Psoas muscle (tissue), 8 donors: ENCODE results near the gene DCC. TPM values are rescaled to one million over a fixed set of nuclear protein-coding genes. Genes with fewer than 3 reads are reported as not detected.

Experiments used
- ATAC-seq, 4 donors: fragments of 200-7000 bp; cut with Tn5 transposase; one replicate each; pipeline ENCODE4 v1.9.1; 2020; ENCODE audit warnings: moderate library complexity in 3 of 4, mild to moderate bottlenecking in 2 of 4
- DNase-seq, 2 donors: peaks; one replicate each; pipeline ENCODE4 v3.0.0-alpha.2; 2020
- H3K27ac ChIP-seq: fragments of 200-600 bp; one replicate; pipeline ENCODE4 v1.8.0; 2022
- H3K27me3 ChIP-seq, 3 donors: fragments of 200-600 bp in 1 of 3; one replicate each; pipeline versions ENCODE4 v1.6.1 to v1.8.0; 2013 to 2022; ENCODE audit warnings: low read length in 2 of 3, mild to moderate bottlenecking in 2 of 3, moderate library complexity in 1 of 3; ENCODE audit not compliant: insufficient read depth in 3 of 3
- H3K36me3 ChIP-seq, 2 donors: fragments of 200-600 bp in 1 of 2; one replicate each; pipeline versions ENCODE4 v1.6.1 to v1.8.0; 2013 to 2022; ENCODE audit warnings: low read depth in 1 of 2, mild to moderate bottlenecking in 1 of 2, moderate library complexity in 1 of 2; ENCODE audit not compliant: insufficient read depth in 1 of 2
- H3K4me1 ChIP-seq: fragments of 200-600 bp; one replicate; pipeline ENCODE4 v1.8.0; 2022
- H3K4me3 ChIP-seq: fragments of 200-600 bp; one replicate; pipeline ENCODE4 v1.8.0; 2022; ENCODE audit warnings: mild to moderate bottlenecking
- H3K9me3 ChIP-seq: fragments of 200-600 bp; one replicate; pipeline ENCODE4 v1.8.0; 2022
- WGBS, 3 donors: extraction: QIAGEN DNeasy Blood & Tissue Kit; methylation state at CpG; one replicate each; pipeline versions ENCODE4 v1.1.6 to v1.1.7; 2013; 5-methylcytosine and 5-hydroxymethylcytosine counted together
- intact Hi-C, 2 donors: fragments of 100-400 bp; cut with DNase I; formaldehyde crosslinking; loops; one replicate each; pipeline versions ENCODE4 v1.11.0 to v1.14.2; 2022
- polyA plus RNA-seq, 3 donors: library from polyadenylated mRNA; stranded (reverse); fragments of 200-250 nt; gene quantifications; one replicate each; pipeline ENCODE4 v1.2.3, GENCODE V29; 2013
- total RNA-seq, 4 donors: library from RNA; stranded (reverse); fragmentation: NEBNext Ultra II Directional in 2 of 4; extraction: Animal tissue kit (Norgen Biotek cat#: 25700) in 2 of 4; gene quantifications; one replicate each; pipeline versions ENCODE4 v1.2.1 to v1.2.4, GENCODE V29; 2021 to 2023
- TF ChIP-seq, protein P1 (sequence below): fragments of 200-600 bp; IDR thresholded peaks from one replicate; pipeline ENCODE4 v1.8.0; 2022; ENCODE audit warnings: antibody characterized with exemption
- donor health status: healthy with polysubstance abuse.
- donor health status: DM: no; HTN: no; CAD: no; lungs with moderate emphysema.
- donor health status: Bipolar disorder and iron deficiency.
- donor health status: healthy.
- donor health status: DM: yes; HTN: yes; CAD: no.
- donor health status: DM: no; HTN: no; CAD: no.
- donor health status: DM: no; HTN: no; CAD: no.
- donor health status: DM: yes; HTN: yes; CAD: no.

Gene DCC
- total and polyA plus RNA-seq, 7 donors, result 0.01 to 0.02 TPM; not detected in 5

DNA sequence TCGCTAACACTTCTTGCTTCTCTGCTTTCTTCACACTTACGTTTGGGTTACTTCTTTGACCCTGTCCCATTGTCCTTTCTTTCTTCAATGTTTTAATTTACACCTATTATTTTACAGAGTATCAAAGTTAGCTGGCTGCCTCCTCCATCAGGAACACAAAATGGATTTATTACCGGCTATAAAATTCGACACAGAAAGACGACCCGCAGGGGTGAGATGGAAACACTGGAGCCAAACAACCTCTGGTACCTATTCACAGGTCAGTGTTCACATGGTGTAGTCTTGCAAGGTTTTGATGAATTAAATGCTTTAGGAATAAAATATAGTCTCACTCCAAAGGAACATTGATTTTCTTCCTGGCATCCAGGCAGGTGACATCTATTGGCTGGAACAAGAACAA is 965.5 kb downstream of the DCC start:
- no peaks in the 10 kb centered on the region for H3K36me3 ChIP-seq
- intact Hi-C loops, result no loop called here
- H3K4me1 ChIP-seq, result no peaks in the 10 kb centered on the region
- H3K9me3 ChIP-seq, result no peaks in the 10 kb centered on the region
- WGBS, 3 donors, result 17 to 23% (median 21%) methylated on average over 6 of the region's 6 CpGs
- no peaks in the 10 kb centered on the region for H3K27me3 ChIP-seq
- H3K4me3 ChIP-seq, result no peak overlapping the region
- ATAC-seq, result no peak
- TF ChIP-seq, protein P1, sequence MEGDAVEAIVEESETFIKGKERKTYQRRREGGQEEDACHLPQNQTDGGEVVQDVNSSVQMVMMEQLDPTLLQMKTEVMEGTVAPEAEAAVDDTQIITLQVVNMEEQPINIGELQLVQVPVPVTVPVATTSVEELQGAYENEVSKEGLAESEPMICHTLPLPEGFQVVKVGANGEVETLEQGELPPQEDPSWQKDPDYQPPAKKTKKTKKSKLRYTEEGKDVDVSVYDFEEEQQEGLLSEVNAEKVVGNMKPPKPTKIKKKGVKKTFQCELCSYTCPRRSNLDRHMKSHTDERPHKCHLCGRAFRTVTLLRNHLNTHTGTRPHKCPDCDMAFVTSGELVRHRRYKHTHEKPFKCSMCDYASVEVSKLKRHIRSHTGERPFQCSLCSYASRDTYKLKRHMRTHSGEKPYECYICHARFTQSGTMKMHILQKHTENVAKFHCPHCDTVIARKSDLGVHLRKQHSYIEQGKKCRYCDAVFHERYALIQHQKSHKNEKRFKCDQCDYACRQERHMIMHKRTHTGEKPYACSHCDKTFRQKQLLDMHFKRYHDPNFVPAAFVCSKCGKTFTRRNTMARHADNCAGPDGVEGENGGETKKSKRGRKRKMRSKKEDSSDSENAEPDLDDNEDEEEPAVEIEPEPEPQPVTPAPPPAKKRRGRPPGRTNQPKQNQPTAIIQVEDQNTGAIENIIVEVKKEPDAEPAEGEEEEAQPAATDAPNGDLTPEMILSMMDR, result no peak
- H3K27ac ChIP-seq, result no peak overlapping the region
- DNase-seq, result no peak

DNA sequence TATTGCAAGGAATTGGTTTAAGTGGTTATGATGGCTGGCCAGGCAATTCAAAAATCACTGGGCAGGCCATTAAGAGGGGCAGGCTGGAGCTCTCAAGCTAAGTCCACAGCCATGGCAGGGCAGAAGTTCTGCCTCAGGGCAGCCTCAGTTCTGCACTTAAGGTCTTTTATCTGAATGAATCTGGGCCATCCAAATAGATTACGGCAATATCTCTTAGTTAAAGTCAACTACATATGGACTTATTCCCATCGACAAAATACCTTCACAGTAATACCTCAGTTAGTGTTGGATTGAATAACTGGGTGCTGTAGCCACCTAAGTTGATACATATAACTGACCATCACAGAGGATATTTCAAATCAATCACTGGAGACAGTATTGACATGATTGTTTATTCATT is 979.6 kb downstream of the DCC start:
- intact Hi-C loops, result no loop called here
- no peaks in the 10 kb centered on the region for H3K4me1 ChIP-seq
- 88 to 91% (median 89%) methylated on average over 2 of the region's 2 CpGs for WGBS, 3 donors
- no peaks in the 10 kb centered on the region for H3K36me3 ChIP-seq
- no peak overlapping the region for H3K27ac ChIP-seq
- no peaks in the 10 kb centered on the region for H3K27me3 ChIP-seq
- H3K4me3 ChIP-seq, result no peak overlapping the region
- no peak for DNase-seq
- ATAC-seq, result no peak
- TF ChIP-seq, protein P1, result no peak
- no peaks in the 10 kb centered on the region for H3K9me3 ChIP-seq

DNA sequence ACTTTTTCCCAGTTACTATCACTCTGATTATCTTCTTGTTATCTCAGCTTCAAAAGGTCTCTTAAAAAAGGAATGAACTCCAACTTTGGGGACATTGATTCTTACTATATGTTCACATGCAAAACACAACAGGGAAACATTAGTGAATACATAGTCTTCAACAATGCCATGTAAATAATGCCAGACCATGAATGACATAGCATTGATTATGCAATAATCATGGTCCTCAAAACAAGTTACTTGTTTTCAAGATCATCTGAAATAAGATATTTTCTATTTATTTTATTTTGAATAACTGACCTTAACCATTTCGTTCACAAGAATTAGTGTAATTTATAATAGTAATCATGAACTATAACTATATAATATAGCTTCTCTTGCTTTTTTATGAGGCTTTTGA is 982.2 kb downstream of the DCC start:
- Histone ChIP-seq H3K4me3 (no peak overlapping the region), H3K36me3 (no peaks in the 10 kb centered on the region), H3K27me3 (no peaks in the 10 kb centered on the region), H3K27ac (no peak overlapping the region), H3K4me1 (no peaks in the 10 kb centered on the region), H3K9me3 (no peaks in the 10 kb centered on the region)
- 45 to 73% (median 66%) methylated on average over 1 of the region's 1 CpG for WGBS, 3 donors
- ATAC-seq (no peak), DNase-seq (no peak)
- TF ChIP-seq, protein P1, result no peak
- intact Hi-C loops, result no loop called here

DNA sequence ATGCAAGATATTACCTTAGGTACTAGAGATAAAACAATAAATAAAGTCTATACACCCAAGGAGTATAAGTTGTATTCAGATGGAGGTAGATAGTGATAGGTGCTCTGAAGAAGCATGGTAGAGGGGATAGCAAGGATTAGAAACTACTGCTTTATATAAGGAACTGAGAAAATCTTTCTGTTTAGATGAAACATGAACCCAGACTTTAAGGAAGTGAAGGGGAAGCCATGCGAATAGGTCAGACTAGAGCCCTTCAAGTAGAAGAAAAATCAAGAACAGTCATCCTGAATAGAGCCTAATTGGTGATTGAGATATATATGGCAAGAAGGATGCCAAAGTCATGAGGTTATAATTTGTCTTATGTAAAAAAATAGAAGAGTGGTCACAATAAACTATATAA is 984.4 kb downstream of the DCC start:
- H3K27ac ChIP-seq, result no peak overlapping the region
- no peaks in the 10 kb centered on the region for H3K9me3 ChIP-seq
- H3K36me3 ChIP-seq, result no peaks in the 10 kb centered on the region
- TF ChIP-seq, protein P1, result no peak
- intact Hi-C loops, result no loop called here
- WGBS, 3 donors, result 70 to 72% (median 70%) methylated on average over 1 of the region's 1 CpG
- ATAC-seq (no peak), DNase-seq (no peak)
- no peaks in the 10 kb centered on the region for H3K4me1 ChIP-seq
- no peak overlapping the region for H3K4me3 ChIP-seq
- no peaks in the 10 kb centered on the region for H3K27me3 ChIP-seq
